H1 (cell line): Measurements from ENCODE around the gene YIF1B. TPM values are rescaled to one million over a fixed set of nuclear protein-coding genes. Genes with fewer than 3 reads are reported as not detected.

Source experiments
- POU5F1 ChIP-seq: IDR thresholded peaks from 2 replicates; pipeline ENCODE4 v1.6.1; 2011; ENCODE audit warnings: low read depth, mild to moderate bottlenecking, low read length, moderate library complexity
- polyA plus RNA-seq, 7 experiments: library from polyadenylated mRNA; depleted of rRNA in 3 of 7; stranded (reverse) in 5 of 7; unstranded in 2 of 7; fragments of >200 nt in 5 of 7; fragments of 200-250 nt in 2 of 7; gene quantifications; 1 replicate in 5 of 7; 2 replicates in 1 of 7; 4 replicates in 1 of 7; pipeline versions ENCODE4 v1.2.1 to v1.2.3, GENCODE V29; 2011 to 2013; ENCODE audit warnings: missing spikeins in 2 of 7, mixed read lengths in 2 of 7
- total RNA-seq: library from RNA; stranded (reverse); fragmentation: NEBNext Ultra II Directional; extraction: Animal tissue kit (Norgen Biotek cat#: 25700); gene quantifications from 2 replicates; pipeline ENCODE4 v1.2.1, GENCODE V29; 2021

The YIF1B gene
- total and polyA plus RNA-seq, 2 of the 8 experiments (the other 6 are each of a cell fraction or from before 2014, with no cell fraction given): 89.6 to 305 TPM

DNA sequence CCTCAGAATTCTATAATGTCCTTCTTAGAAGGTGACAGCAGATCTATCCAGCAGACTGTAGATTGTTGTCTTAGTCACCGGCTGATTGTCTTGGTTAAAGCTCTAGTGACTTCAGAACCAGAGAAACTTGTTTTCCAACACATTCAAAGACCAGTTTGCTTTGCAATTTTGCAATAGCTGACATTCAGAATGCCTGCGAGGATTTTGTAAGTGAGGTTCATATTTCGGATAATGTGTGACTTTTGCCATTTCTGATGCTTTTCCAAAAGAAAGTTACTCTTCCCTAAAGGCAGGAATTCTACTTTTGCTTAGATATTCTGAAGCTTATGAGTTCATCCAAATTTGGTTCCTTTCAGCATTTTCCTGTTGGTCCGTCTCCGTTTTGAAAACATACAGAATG is 38.2 kb downstream of the YIF1B start (continued):
- no peak for TF ChIP-seq POU5F1
